ENCODE results near the gene CANX. TPM values are rescaled to one million over a fixed set of nuclear protein-coding genes. Genes with fewer than 3 reads are reported as not detected.
"Not testable (repeated sequence)": the region's sequence is repeated elsewhere in the genome, so short reads cannot be mapped to it uniquely, and the experiment has no call there.

CANX gene
- total and polyA plus RNA-seq, 3 donors from 2014 or later = 296 to 462 (median 351) TPM

- intact Hi-C loops (cut with DNase I; ENCODE audit: low total_unique reads) = no loop called here
- H3K9me3 ChIP-seq = no peaks in the 10 kb centered on the region
- no peaks in the 10 kb centered on the region for H3K36me3 ChIP-seq (ENCODE audit: low read depth, missing control alignments)
- no peak for TF ChIP-seq POLR2A (IDR thresholded peaks at IDR 0.05)
- TF ChIP-seq CTCF (IDR thresholded peaks at IDR 0.05) = no peak
- H3K27ac ChIP-seq = no peak within 1 kb of the TSS
- no peak within 1 kb of the TSS for H3K4me3 ChIP-seq
- H3K4me1 ChIP-seq = peaks cover 15% of the 10 kb centered on the region
- no peaks in the 10 kb centered on the region for H3K27me3 ChIP-seq
- 77 to 89% methylated on average over 5 of the region's 5 CpGs for WGBS, 2 donors
- no peak for DNase-seq
Measured at GRCh38 chr5:179680780-179681401, 17.9 kb upstream of the CANX start, which contains the start of gene CBY3. Gene CBY3, minus strand, starts transcription at chr5:179681034. Its CDS starts 116 bp downstream, at chr5:179680918.

GRCh38 chr5:179689212-179689611 is 9.6 kb upstream of the CANX start:
- H3K4me1 ChIP-seq; H3K36me3 ChIP-seq (ENCODE audit: low read depth, missing control alignments); H3K27me3 ChIP-seq; H3K27ac ChIP-seq; intact Hi-C loops (cut with DNase I; ENCODE audit: low total_unique reads); H3K9me3 ChIP-seq; H3K4me3 ChIP-seq; DNase-seq: not testable (repeated sequence)
- 86 to 89% methylated on average over 9 of the region's 9 CpGs for whole genome bisulfite sequencing, 2 donors

DNA sequence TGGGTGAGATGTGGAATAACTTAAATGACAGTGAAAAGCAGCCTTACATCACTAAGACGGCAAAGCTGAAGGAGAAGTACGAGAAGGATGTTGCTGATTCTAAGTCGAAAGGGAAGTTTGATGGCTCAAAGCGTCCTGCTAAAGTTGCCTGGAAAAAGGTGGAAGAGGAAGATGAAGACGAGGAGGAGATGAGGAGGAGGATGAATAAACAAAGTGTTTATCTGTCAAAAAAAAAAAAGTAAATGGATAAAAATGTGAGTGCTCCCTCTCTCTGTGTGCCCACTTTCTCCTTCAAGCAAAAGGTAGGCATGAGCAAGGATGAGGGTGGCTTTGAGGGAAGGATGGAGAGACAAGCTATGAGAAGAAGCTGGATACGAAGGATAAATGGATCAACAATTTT is 4.2 kb upstream of the CANX start:
- intact Hi-C loops (cut with DNase I; ENCODE audit: low total_unique reads) = loop anchor here (10.0 kb wide), 1 partner anchor 70 kb away; the partner anchor contains the start of gene HNRNPH1

GRCh38 chr5:179696603-179697002 is 2.2 kb upstream of the CANX start:
- intact Hi-C loops (cut with DNase I; ENCODE audit: low total_unique reads) = loop anchor here (10.0 kb wide), 1 partner anchor 72 kb away; the partner anchor contains the start of gene HNRNPH1
- Histone ChIP-seq H3K9me3 (no peaks in the 10 kb centered on the region), H3K4me3 (no peak overlapping the region), H3K4me1 (peaks cover 16% of the 10 kb centered on the region), H3K27me3 (no peaks in the 10 kb centered on the region), H3K27ac (no peak overlapping the region), H3K36me3 (ENCODE audit: low read depth, missing control alignments) (no peaks in the 10 kb centered on the region)
- TF ChIP-seq CTCF (IDR thresholded peaks at IDR 0.05) (no peak), POLR2A (IDR thresholded peaks at IDR 0.05) (no peak)
- 83 to 88% methylated on average over 3 of the region's 3 CpGs for WGBS, 2 donors
- no peak for DNase-seq

More for the DNA sequence above, 4.2 kb upstream of the CANX start:
- Histone ChIP-seq H3K4me3 (no peak overlapping the region), H3K4me1 (peaks cover 6% of the 10 kb centered on the region), H3K27ac (no peak overlapping the region), H3K9me3 (no peaks in the 10 kb centered on the region), H3K27me3 (no peaks in the 10 kb centered on the region), H3K36me3 (ENCODE audit: low read depth, missing control alignments) (no peaks in the 10 kb centered on the region)
- TF ChIP-seq CTCF (IDR thresholded peaks at IDR 0.05) = no peak
- TF ChIP-seq POLR2A (IDR thresholded peaks at IDR 0.05) = no peak
- WGBS, 2 donors = 89 to 90% methylated on average over 6 of the region's 6 CpGs
- no peak for DNase-seq

DNA sequence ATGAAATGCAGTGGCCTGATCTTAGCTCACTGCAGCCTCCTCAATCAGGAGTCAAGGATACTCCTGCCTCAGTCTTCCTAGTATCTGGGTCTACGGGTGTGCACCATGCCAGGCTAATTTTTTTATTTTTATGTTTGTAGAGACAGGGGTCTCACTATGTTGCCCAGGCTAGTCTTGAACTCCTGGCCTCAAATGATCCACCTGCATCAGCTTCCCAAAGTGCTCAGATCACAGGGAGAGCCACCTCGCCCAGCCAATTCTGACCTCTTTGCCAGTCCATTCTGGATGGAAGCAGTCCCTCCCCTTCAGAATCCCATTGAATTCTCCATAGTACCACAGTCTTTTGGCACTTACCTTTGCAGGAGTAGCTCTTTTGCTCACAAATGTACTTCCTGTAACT is 1.7 kb upstream of the CANX start:
- WGBS, 2 donors = 83% methylated on average over 2 of the region's 2 CpGs
- H3K27ac ChIP-seq = peak overlapping the region in 1 of 2 donors; percentile 93
- TF ChIP-seq CTCF (IDR thresholded peaks at IDR 0.05) (no peak), POLR2A (IDR thresholded peaks at IDR 0.05) (no peak)
- H3K4me3 ChIP-seq = no peak overlapping the region
- no peaks in the 10 kb centered on the region for H3K27me3 ChIP-seq
- DNase-seq = no peak
- no peaks in the 10 kb centered on the region for H3K9me3 ChIP-seq
- intact Hi-C loops (cut with DNase I; ENCODE audit: low total_unique reads) = loop anchor here (10.0 kb wide), 1 partner anchor 72 kb away; the partner anchor contains the start of gene HNRNPH1
- peaks cover 16% of the 10 kb centered on the region for H3K4me1 ChIP-seq
- H3K36me3 ChIP-seq (ENCODE audit: low read depth, missing control alignments) = no peaks in the 10 kb centered on the region

GRCh38 chr5:179697543-179697942 is 1.2 kb upstream of the CANX start:
- H3K4me3 ChIP-seq = peak overlapping the region; percentile 80 to 97
- not testable (repeated sequence) for DNase-seq; H3K36me3 ChIP-seq (ENCODE audit: low read depth, missing control alignments); H3K27me3 ChIP-seq; H3K9me3 ChIP-seq
- intact Hi-C loops (cut with DNase I; ENCODE audit: low total_unique reads) = loop anchor here (10.0 kb wide), 1 partner anchor 73 kb away; the partner anchor contains the start of gene HNRNPH1
- peak overlapping the region; percentile 55 to 93 for H3K27ac ChIP-seq
- H3K4me1 ChIP-seq = peaks cover 16% of the 10 kb centered on the region
- WGBS, 2 donors = 68 to 80% methylated on average over 15 of the region's 15 CpGs

Measured in testis (tissue), 3 donors.